HG02571 (cell line): ENCODE data around the gene RECK.

Experiments used
- ATAC-seq: cut with Tn5 transposase; IDR thresholded peaks from one replicate; pipeline ENCODE4 v1.9.1; 2021; ENCODE audit warnings: mild to moderate bottlenecking, moderate library complexity; ENCODE audit not compliant: unreplicated experiment

Gene RECK

GRCh38 chr9:36169708-36170107 is 133.0 kb downstream of the RECK start:
- ATAC-seq, result no peak

DNA sequence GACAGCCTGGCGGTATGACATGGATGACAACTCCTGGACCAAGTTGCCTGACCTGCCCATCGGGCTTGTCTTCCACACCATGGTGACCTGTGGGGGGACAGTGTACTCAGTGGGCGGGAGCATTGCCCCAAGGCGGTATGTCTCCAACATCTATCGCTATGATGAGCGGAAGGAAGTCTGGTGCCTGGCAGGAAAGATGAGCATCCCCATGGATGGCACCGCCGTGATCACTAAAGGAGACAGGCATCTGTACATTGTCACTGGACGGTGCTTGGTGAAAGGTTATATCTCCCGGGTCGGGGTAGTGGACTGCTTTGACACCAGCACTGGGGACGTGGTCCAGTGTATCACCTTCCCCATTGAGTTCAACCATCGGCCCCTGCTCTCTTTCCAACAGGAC is 133.8 kb downstream of the RECK start:
- no peak for ATAC-seq

- no peak for ATAC-seq
These were observed 137.1 kb downstream of the RECK start for GRCh38 chr9:36173861-36174260.
